ENCODE results near the gene QRFP.

The QRFP gene

GRCh38 chr9:130887494-130888144, 9.0 kb downstream of the QRFP start:
- Histone ChIP-seq H3K4me2 (no peak overlapping the region), H3K36me3 (ENCODE audit: insufficient read depth) (no peaks in the 10 kb centered on the region), H2AFZ (ENCODE audit: low read depth) (no peak overlapping the region), H4K20me1 (ENCODE audit: insufficient read depth) (no peaks in the 10 kb centered on the region), H3K79me2 (ENCODE audit: insufficient read depth, low read depth) (no peaks in the 10 kb centered on the region), H3K4me1 (ENCODE audit: low read depth, poor library complexity, severe bottlenecking) (no peaks in the 10 kb centered on the region), H3K27ac (no peak overlapping the region), H3K27me3 (ENCODE audit: insufficient read depth, low read depth) (no peaks in the 10 kb centered on the region), H3K9ac (no peak overlapping the region), H3K4me3 (IDR thresholded peaks at IDR 0.05; ENCODE audit: insufficient read depth, low read depth, low read length) (no peak overlapping the region)
- no peak for TF ChIP-seq CTCF (conservative IDR thresholded peaks at IDR 0.05; ENCODE audit: low read depth, low read length)

- H2AFZ ChIP-seq (ENCODE audit: low read depth), result no peak overlapping the region
- no peaks in the 10 kb centered on the region for H3K27me3 ChIP-seq (ENCODE audit: insufficient read depth, low read depth)
- no peaks in the 10 kb centered on the region for H3K79me2 ChIP-seq (ENCODE audit: insufficient read depth, low read depth)
- H4K20me1 ChIP-seq (ENCODE audit: insufficient read depth), result no peaks in the 10 kb centered on the region
- H3K4me2 ChIP-seq, result no peak overlapping the region
- H3K36me3 ChIP-seq (ENCODE audit: insufficient read depth), result no peaks in the 10 kb centered on the region
- no peak overlapping the region for H3K9ac ChIP-seq
- no peaks in the 10 kb centered on the region for H3K4me1 ChIP-seq (ENCODE audit: low read depth, poor library complexity, severe bottlenecking)
- TF ChIP-seq CTCF (conservative IDR thresholded peaks at IDR 0.05; ENCODE audit: low read depth, low read length), result no peak
- H3K27ac ChIP-seq, result no peak overlapping the region
- H3K4me3 ChIP-seq (IDR thresholded peaks at IDR 0.05; ENCODE audit: insufficient read depth, low read depth, low read length), result no peak overlapping the region
Measured at GRCh38 chr9:130886981-130887380, 9.6 kb downstream of the QRFP start.

- Histone ChIP-seq H2AFZ (ENCODE audit: low read depth) (no peak overlapping the region), H3K4me2 (no peak overlapping the region), H3K27me3 (ENCODE audit: insufficient read depth, low read depth) (no peaks in the 10 kb centered on the region), H3K4me3 (IDR thresholded peaks at IDR 0.05; ENCODE audit: insufficient read depth, low read depth, low read length) (no peak overlapping the region), H3K9ac (no peak overlapping the region), H4K20me1 (ENCODE audit: insufficient read depth) (no peaks in the 10 kb centered on the region), H3K27ac (no peak overlapping the region), H3K79me2 (ENCODE audit: insufficient read depth, low read depth) (no peaks in the 10 kb centered on the region), H3K4me1 (ENCODE audit: low read depth, poor library complexity, severe bottlenecking) (no peaks in the 10 kb centered on the region), H3K36me3 (ENCODE audit: insufficient read depth) (no peaks in the 10 kb centered on the region)
- TF ChIP-seq CTCF (conservative IDR thresholded peaks at IDR 0.05; ENCODE audit: low read depth, low read length), result no peak
Measured at GRCh38 chr9:130885484-130886375, 10.9 kb downstream of the QRFP start.

GRCh38 chr9:130884542-130885483, 11.8 kb downstream of the QRFP start:
- Histone ChIP-seq H3K4me1 (ENCODE audit: low read depth, poor library complexity, severe bottlenecking) (no peaks in the 10 kb centered on the region), H3K79me2 (ENCODE audit: insufficient read depth, low read depth) (no peaks in the 10 kb centered on the region), H4K20me1 (ENCODE audit: insufficient read depth) (no peaks in the 10 kb centered on the region), H3K27me3 (ENCODE audit: insufficient read depth, low read depth) (no peaks in the 10 kb centered on the region), H3K4me3 (IDR thresholded peaks at IDR 0.05; ENCODE audit: insufficient read depth, low read depth, low read length) (no peak overlapping the region), H3K4me2 (no peak overlapping the region), H3K27ac (no peak overlapping the region), H3K9ac (no peak overlapping the region), H3K36me3 (ENCODE audit: insufficient read depth) (no peaks in the 10 kb centered on the region), H2AFZ (ENCODE audit: low read depth) (no peak overlapping the region)
- TF ChIP-seq CTCF (conservative IDR thresholded peaks at IDR 0.05; ENCODE audit: low read depth, low read length), result no peak
